KOPT-K1 (cell line): ENCODE data around the gene ANKRD29.

ENCODE experiments used
- H3K27ac ChIP-seq: fragments of 200-600 bp; sonication (generic); 2 replicates; pipeline ENCODE4 v1.5.1; 2016; ENCODE audit warnings: antibody characterized with exemption, mild to moderate bottlenecking, low read depth, low read length; ENCODE audit not compliant: poor library complexity, severe bottlenecking
- H3K36me3 ChIP-seq: fragments of 200-600 bp; sonication (generic); 2 replicates; pipeline ENCODE4 v1.5.1; 2017; ENCODE audit warnings: antibody characterized with exemption, mild to moderate bottlenecking, low read length, moderate library complexity; ENCODE audit not compliant: insufficient read depth
- H3K9me3 ChIP-seq: fragments of 200-600 bp; sonication (generic); 2 replicates; pipeline ENCODE4 v1.5.1; 2017; ENCODE audit warnings: antibody characterized with exemption, low read length, mild to moderate bottlenecking; ENCODE audit not compliant: insufficient read depth, poor library complexity, severe bottlenecking

ANKRD29 gene, protein sequence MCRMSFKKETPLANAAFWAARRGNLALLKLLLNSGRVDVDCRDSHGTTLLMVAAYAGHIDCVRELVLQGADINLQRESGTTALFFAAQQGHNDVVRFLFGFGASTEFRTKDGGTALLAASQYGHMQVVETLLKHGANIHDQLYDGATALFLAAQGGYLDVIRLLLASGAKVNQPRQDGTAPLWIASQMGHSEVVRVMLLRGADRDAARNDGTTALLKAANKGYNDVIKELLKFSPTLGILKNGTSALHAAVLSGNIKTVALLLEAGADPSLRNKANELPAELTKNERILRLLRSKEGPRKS

DNA sequence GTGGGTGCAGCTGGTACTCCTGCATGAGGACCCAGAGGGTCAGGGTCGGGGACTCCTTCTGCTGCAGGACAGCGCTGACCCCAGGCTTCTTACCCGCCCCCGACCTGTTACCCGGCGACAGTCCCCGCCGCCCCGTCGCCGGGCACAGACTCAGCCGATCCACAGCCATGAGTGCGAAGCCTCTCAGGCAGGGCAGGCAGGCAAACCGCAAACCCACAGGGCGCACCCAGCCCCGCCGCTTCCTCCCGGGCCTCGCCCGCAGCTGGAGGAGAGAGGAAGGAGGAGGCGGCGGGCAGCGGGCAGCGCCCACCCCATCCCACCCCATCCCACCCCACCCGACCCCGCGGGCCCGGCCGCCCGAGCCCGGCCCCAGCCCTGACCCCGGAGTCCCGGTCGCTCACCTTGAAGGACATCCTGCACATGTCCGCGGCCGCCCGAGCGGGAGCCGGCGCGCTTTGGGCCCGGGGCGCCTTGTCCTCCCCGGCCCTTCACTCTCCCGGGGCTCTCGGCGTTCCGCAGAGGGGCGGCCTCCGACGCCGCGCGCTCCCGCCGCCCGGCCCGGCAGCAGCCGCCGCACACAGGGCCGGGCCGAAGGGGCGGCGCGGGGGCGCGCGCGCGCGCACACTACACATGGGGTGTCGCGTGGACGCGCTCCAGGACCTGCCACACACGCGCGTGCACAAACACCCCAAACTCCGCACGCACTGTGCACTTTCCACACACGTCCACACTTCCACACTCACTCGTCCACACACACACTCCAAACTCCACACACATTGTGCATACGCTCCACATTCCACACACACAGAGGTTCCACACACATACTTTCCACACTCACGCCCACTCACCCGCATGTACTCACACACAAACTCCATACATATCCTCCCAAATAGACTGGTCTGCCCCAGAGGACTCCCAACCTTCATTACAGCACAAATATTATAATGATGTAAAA, at the start of gene ANKRD29:
Gene ANKRD29 (minus strand): TSS at position 603 of the 955 bp plus-strand sequence. CDS start 181 bp downstream, at position 422.
- H3K36me3 ChIP-seq: no peaks in the 10 kb centered on the region
- no peak within 1 kb of the TSS for H3K27ac ChIP-seq
- no peaks in the 10 kb centered on the region for H3K9me3 ChIP-seq

DNA sequence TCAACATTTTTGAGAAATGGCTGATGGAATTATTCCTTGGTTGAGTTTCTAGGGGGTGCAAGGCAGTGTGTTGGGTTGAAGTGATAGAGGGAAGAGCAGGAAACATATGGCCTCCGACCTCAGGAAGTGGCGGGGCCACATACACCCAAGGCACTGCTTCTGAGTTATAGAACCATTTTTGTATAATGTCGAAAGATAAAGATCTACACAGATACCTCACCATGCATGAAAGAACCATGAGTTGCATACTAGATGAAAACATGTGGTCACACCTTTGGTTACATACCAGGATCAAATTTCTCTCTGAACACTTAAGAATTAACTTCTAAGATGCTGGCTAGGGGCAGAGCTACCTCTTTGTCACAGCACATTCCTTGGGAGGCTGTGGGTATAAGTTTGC, 49.7 kb upstream of the ANKRD29 start:
- no peaks in the 10 kb centered on the region for H3K36me3 ChIP-seq
- no peak overlapping the region for H3K27ac ChIP-seq
- no peaks in the 10 kb centered on the region for H3K9me3 ChIP-seq

DNA sequence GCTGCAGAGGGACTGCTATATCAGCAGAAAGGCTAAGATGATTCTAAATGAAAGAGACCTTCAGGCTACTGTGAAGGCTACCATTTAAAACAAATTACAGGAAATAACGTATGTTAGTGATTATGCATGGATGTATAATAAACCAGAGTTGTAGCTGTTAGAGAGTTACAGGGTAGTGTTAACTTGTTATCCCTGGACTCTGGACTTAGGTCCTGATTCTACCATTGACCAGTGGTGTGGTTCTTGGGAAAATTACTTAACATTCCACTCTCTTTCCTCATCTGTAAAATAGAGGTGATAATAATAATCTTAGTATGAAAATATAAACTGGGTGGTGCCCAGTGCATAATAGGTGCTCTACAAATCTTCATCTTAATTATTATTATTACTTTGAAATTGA, 48.7 kb upstream of the ANKRD29 start:
- H3K27ac ChIP-seq: no peak overlapping the region
- H3K36me3 ChIP-seq: no peaks in the 10 kb centered on the region
- peaks cover 5% of the 10 kb centered on the region for H3K9me3 ChIP-seq

DNA sequence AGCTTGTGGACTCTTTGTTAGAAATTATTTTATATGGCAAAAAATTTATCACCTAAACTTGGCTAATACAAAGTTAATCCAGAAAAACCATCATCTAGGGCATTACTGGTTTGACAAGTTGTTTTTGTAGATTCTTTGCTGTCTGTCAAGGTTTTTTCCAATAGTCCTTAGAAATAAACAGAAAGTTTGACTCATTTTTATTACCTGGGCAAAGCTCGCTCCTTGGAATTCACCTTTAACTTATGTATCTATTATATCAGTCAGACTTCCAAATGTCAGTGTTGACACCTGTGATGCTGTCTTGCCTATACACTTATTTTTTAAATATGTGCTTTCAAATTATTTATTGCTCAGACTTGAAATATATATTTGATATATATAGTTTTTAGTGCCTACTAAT, 48.2 kb upstream of the ANKRD29 start:
- H3K9me3 ChIP-seq: peaks cover 5% of the 10 kb centered on the region
- H3K27ac ChIP-seq: no peak overlapping the region
- H3K36me3 ChIP-seq: no peaks in the 10 kb centered on the region

DNA sequence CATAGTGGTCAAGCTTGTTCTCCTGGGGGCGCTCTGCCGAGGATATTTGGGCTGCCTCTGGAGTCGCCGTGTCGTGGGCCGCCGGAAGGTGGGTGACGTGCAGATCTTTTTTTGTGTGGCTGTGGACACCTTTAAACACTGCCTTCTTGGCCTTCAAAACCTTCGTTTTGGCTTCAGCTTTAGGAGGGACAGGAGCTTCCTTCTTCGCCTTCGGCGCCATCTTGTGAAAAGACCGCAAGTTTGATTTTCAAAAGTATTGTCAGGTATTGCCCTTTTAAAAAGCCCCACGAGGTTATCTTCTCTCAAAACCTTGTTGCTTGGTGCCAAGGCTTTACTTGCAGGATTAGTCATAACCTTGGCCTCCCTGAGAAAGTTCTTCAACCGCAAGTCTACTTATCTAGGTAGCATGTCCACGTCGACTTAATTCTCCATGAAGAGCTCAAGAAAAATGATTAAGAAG, 47.4 kb upstream of the ANKRD29 start:
- Histone ChIP-seq H3K36me3 (no peaks in the 10 kb centered on the region), H3K9me3 (peaks cover 5% of the 10 kb centered on the region), H3K27ac (no peak overlapping the region)

DNA sequence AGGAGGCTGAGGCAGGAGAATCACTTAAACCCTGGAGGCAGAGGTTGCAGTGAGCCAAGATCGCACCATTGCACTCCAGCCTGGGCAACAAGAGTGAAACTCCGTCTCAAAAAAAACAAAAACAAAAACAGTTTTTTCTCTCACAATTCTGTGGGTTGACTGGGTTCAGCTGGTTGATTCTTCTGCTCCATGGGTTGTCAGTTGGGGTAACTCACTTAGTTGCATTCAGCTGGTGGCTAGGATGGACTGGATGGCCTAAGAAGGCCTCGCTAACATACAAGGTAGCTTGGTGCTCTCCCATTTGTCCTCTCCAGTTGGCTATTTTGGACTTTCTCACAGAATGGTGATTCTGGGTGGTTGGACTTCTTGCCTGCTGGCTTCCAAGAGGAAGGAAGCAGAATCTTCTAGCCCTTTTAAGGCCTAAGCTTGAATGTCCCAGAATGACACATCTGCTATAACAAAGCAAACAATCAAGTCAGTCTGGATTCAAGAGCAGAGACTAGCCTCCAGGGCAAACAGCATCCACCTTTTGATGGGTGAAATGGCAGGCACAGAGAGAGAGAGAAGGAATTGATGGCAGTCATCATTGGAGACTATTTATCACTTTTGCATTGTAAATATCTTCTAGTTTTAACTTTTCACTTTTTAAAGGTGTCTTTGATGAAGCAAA, 44.4 kb upstream of the ANKRD29 start:
- H3K9me3 ChIP-seq: peaks cover 5% of the 10 kb centered on the region
- H3K36me3 ChIP-seq: no peaks in the 10 kb centered on the region
- H3K27ac ChIP-seq: no peak overlapping the region

DNA sequence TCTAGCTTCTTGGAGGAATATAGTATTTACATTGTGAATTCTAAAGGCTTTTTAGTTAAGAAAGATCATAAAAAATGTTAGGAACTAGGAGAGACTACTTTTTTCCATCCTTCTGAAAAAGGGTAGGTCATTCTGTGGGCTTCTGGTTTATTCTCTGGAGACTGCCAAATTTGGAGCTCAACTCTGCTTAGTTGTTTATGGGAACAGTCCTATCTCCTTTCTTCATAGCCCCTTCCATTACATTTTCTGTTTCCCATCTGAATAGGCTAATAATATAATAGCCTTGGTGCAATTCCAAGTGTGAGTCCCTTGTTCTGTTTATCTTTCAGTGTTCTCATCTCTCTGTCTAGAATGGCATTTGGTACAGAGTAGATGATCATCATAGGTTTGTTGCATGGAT, 42.1 kb upstream of the ANKRD29 start:
- peaks cover 5% of the 10 kb centered on the region for H3K9me3 ChIP-seq
- no peaks in the 10 kb centered on the region for H3K36me3 ChIP-seq
- H3K27ac ChIP-seq: no peak overlapping the region

DNA sequence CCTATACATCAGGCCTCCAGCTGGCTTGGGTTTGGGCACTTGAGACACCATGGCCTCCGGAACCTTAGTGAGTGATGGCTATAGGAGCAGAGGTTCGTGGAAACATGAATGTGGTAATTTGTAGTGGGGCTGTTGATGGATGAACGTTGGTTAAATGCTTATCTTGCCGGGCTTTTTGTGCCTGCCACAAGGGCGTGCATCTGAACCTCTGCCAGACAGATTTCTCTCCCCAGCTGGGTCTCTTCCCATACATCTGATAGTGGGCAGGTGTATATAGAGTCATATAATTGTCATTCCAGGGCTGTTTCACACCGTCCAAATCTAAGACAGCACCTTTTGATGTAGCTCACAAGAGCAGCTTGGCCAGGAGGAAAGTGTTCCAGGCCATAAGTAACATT, 41.3 kb upstream of the ANKRD29 start:
- H3K36me3 ChIP-seq: no peaks in the 10 kb centered on the region
- peaks cover 5% of the 10 kb centered on the region for H3K9me3 ChIP-seq
- H3K27ac ChIP-seq: no peak overlapping the region

DNA sequence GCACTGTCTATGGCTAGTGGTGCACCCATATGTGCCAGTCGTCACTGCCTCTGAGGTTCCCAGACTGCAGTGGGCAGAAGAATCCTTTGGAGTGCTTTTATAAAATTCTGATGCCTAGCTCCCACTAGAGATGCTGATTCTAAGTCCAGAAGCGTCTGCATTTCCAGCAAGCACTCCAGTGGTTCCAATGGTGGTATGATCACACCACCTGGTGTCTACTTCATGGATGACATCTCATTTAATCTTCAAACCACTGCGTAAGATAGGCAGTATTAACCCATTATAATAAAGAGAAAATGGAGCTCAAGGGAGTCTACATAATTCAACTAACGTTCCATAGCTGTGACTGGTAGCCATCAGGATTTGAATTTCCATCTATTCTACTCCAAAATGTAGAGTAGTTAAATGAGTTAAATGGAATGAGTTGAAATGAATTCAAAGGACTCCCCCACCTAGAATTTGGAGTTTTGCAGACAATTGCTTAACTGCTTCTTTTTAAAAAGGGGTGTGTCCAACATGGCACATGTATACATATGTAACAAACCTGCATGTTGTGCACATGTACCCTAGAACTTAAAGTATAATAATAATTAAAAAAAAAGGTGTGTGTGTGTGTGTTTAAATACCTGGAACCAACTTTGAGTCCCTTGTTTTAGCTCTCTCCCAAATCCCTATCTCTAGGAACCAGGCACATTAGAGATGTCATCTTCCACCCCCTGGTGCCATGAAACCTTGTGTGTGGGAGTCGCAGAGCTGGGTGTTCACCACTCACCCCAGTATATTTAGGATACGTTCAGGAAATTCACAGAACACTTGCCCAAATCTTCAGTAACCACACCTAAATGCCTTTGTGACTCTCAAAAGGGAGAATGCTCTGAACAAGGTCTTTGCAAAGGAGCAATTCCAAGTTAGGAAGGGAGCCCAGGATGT, 40.6 kb upstream of the ANKRD29 start:
- Histone ChIP-seq H3K27ac (no peak overlapping the region), H3K36me3 (no peaks in the 10 kb centered on the region)

DNA sequence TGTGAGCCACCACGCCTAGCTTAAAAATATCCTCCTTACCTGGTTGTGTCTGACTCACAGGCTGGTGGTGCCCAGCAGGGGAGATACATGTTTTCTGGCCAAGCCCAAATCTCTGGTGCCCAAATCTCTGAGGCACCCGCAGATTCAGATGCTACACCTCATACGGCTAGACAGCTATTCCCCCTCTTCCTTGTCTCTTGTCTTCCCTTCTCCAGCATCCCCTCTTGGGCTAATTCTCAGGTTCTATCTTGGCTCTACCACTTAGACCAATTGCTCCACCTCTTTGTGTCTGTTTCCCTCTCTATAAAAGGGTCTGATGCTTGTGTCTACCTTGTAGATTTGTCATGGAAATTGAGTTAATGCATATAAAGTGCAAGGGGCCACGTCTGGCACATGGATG, 39.9 kb upstream of the ANKRD29 start:
- Histone ChIP-seq H3K36me3 (no peaks in the 10 kb centered on the region), H3K27ac (no peak overlapping the region), H3K9me3 (peaks cover 5% of the 10 kb centered on the region)

More for the DNA sequence above, 40.6 kb upstream of the ANKRD29 start:
- peaks cover 5% of the 10 kb centered on the region for H3K9me3 ChIP-seq

DNA sequence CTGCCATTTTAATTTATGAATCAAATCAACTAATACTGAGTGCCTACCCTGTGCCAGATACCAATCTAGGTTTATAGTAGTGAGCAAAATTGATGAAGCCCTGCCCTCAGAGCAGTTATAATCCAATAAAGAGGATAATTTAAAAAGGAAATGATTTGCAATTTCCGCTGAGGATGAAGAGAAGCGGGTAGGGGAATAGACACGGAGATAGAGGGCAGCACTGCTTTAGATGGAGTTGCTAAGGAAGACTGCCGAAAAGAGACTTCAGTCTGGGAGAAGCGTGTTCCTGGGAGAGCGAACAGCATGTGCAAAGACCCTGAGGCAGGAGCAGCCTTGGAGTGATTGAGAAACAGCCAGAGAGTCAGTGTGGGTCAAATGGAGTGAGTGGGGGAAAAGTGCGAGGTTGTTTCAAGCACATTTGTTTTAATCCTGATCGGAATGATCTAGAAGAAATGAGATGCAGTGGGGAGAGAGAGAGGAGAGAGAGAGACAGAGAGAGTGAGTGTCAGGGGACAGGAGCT, 38.9 kb upstream of the ANKRD29 start:
- no peaks in the 10 kb centered on the region for H3K9me3 ChIP-seq
- H3K27ac ChIP-seq: no peak overlapping the region
- no peaks in the 10 kb centered on the region for H3K36me3 ChIP-seq

DNA sequence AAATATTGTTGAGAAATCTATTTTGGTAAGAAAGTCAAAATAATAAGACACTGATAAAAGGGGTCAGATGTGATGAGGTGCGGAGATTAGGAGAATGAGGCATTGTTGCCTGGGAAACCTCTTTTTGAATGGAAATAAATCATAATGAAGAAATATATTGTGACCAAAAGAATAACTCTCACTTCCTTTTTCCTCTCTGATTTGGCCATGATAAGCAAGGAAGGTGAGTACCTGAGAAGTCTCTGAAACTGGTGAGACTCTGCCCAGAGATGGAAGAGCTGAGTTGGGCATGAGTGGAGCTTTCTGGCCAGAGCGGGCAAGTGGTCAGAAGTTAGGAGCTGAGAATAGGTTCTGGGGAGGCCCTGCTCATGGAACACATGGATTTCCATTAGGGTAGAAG, 38.3 kb upstream of the ANKRD29 start:
- Histone ChIP-seq H3K27ac (no peak overlapping the region), H3K9me3 (no peaks in the 10 kb centered on the region), H3K36me3 (no peaks in the 10 kb centered on the region)

DNA sequence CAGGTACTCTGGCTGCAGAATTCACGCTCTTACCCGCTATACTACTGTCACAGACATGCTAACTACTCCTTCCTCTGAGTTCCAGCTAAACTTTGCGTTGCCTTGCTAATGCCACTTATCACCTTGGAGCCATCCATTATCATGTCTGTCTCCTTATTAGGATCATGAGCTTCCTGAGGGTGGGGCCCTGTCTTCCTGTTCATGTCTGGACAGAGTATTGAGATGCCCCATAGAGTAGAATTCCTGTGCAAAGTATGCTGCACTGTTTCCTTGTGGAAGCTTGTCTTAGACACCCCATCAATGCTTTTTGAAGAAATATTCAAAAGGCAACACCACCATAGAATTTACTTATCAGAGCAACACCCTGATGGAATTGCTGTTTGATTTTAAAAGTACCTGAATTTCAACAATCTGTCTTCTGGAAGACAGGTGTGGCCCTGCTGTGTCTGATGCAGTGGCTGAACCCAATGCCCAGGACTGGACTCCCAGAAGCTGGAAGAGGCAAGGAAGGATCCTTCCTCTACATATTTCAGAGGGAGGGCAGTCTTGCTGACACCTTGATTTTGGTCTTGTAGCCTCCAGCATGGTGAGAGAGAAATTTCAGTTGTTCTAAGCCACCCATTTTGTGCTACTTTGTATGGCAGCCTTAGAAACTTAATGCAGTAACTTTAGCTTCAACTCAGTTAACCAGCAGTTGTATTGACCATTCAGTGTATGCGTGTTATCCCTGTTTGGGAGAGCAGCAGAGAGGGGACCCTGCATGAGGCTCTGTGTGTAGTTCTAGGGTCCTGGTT, 32.1 kb upstream of the ANKRD29 start:
- H3K36me3 ChIP-seq: no peaks in the 10 kb centered on the region
- H3K27ac ChIP-seq: no peak overlapping the region
- peaks cover 9% of the 10 kb centered on the region for H3K9me3 ChIP-seq
